Osteocyte (in vitro differentiated cells): ENCODE results near the gene IGF2BP3. TPM values are rescaled to one million over a fixed set of nuclear protein-coding genes. Genes with fewer than 3 reads are reported as not detected.

Source experiments
- DNase-seq: peaks from one replicate; pipeline ENCODE4 v3.0.0; 2021; ENCODE audit warnings: mixed read lengths; ENCODE audit not compliant: unreplicated experiment; ENCODE audit errors: extremely low spot score
- H3K27ac Mint-ChIP-seq: one replicate; pipeline ENCODE4 v1.8.0; 2021; ENCODE audit warnings: mild to moderate bottlenecking, mixed read lengths; ENCODE audit not compliant: unreplicated experiment
- H3K27me3 Mint-ChIP-seq: one replicate; pipeline ENCODE4 v1.8.0; 2021; ENCODE audit warnings: mixed read lengths; ENCODE audit not compliant: unreplicated experiment
- H3K36me3 Mint-ChIP-seq: one replicate; pipeline ENCODE4 v1.8.0; 2021; ENCODE audit warnings: mixed read lengths; ENCODE audit not compliant: unreplicated experiment
- H3K4me1 Mint-ChIP-seq: one replicate; pipeline ENCODE4 v1.8.0; 2021; ENCODE audit warnings: mixed read lengths; ENCODE audit not compliant: unreplicated experiment
- H3K4me3 Mint-ChIP-seq: one replicate; pipeline ENCODE4 v1.8.0; 2021; ENCODE audit warnings: mild to moderate bottlenecking, moderate library complexity, mixed read lengths; ENCODE audit not compliant: unreplicated experiment
- H3K9me3 Mint-ChIP-seq: one replicate; pipeline ENCODE4 v1.8.0; 2021; ENCODE audit warnings: mixed read lengths; ENCODE audit not compliant: unreplicated experiment
- CTCF ChIP-seq: fragments of 200-600 bp; sonication (generic); IDR thresholded peaks from 2 replicates; pipeline ENCODE4 v1.5.0; 2021; ENCODE audit warnings: antibody characterized with exemption, mild to moderate bottlenecking, moderate library complexity
- total RNA-seq: library from RNA; stranded (reverse); gene quantifications from 2 replicates; pipeline ENCODE4 v1.2.1, GENCODE V29; 2021

IGF2BP3 gene
- total RNA-seq, 1 donor from 2014 or later, result 70.0 TPM

- Mint-ChIP-seq H3K36me3 (no peaks in the 10 kb centered on the region), H3K27ac (peak overlapping the region; percentile 79), H3K4me3 (peak overlapping the region; percentile 87), H3K27me3 (peaks cover 13% of the 10 kb centered on the region), H3K4me1 (peaks cover 29% of the 10 kb centered on the region), H3K9me3 (no peaks in the 10 kb centered on the region)
- no peak for TF ChIP-seq CTCF
- no peak for DNase-seq
These were observed 4.7 kb upstream of the IGF2BP3 start for GRCh38 chr7:23474829-23475575.

- Mint-ChIP-seq H3K27me3 (peaks cover 13% of the 10 kb centered on the region), H3K27ac (peak overlapping the region; percentile 79), H3K4me1 (peaks cover 30% of the 10 kb centered on the region), H3K9me3 (no peaks in the 10 kb centered on the region), H3K4me3 (peak overlapping the region; percentile 87), H3K36me3 (no peaks in the 10 kb centered on the region)
- TF ChIP-seq CTCF, result no peak
- DNase-seq, result peak; percentile 98
These were observed 4.0 kb upstream of the IGF2BP3 start for GRCh38 chr7:23474094-23474828.

- Mint-ChIP-seq H3K27me3 (peaks cover 9% of the 10 kb centered on the region), H3K9me3 (no peaks in the 10 kb centered on the region), H3K36me3 (no peaks in the 10 kb centered on the region), H3K4me3 (peak overlapping the region; percentile 87), H3K4me1 (peaks cover 30% of the 10 kb centered on the region), H3K27ac (peak overlapping the region; percentile 87)
- no peak for TF ChIP-seq CTCF
- DNase-seq, result no peak
These were observed 3.5 kb upstream of the IGF2BP3 start for GRCh38 chr7:23473844-23474093.

GRCh38 chr7:23472956-23473843 lies 2.9 kb upstream of the IGF2BP3 start:
- Mint-ChIP-seq H3K27me3 (peaks cover 6% of the 10 kb centered on the region), H3K36me3 (no peaks in the 10 kb centered on the region), H3K4me1 (peaks cover 30% of the 10 kb centered on the region), H3K27ac (peak overlapping the region; percentile 87), H3K4me3 (peak overlapping the region; percentile 87), H3K9me3 (no peaks in the 10 kb centered on the region)
- no peak for DNase-seq
- no peak for TF ChIP-seq CTCF
